ACC112 (cell line): ENCODE results near the gene ARHGEF3.

Experiments used
- H2AFZ ChIP-seq: fragments of 200-600 bp; sonication (generic); one replicate; pipeline ENCODE4 v1.6.0; 2017; ENCODE audit warnings: antibody characterized with exemption, low read length; ENCODE audit not compliant: unreplicated experiment
- H3K27ac ChIP-seq: fragments of 200-600 bp; sonication (generic); 2 replicates; pipeline ENCODE4 v1.5.1; 2014; ENCODE audit warnings: low read depth, mild to moderate bottlenecking, antibody characterized with exemption, low read length, moderate library complexity
- H3K27me3 ChIP-seq: fragments of 200-600 bp; sonication (generic); 2 replicates; pipeline ENCODE4 v1.6.1; 2014; ENCODE audit warnings: mild to moderate bottlenecking, antibody characterized with exemption, low read length, moderate library complexity, mixed read lengths; ENCODE audit not compliant: insufficient read depth
- H3K36me3 ChIP-seq: fragments of 200-600 bp; sonication (generic); 2 replicates; pipeline ENCODE4 v1.6.1; 2016; ENCODE audit warnings: mild to moderate bottlenecking, antibody characterized with exemption, low read length, moderate library complexity, mixed read lengths; ENCODE audit not compliant: insufficient read depth
- H3K4me1 ChIP-seq: fragments of 200-600 bp; sonication (generic); one replicate; pipeline ENCODE4 v1.6.1; 2016; ENCODE audit warnings: low read length, mixed read lengths; ENCODE audit not compliant: insufficient read depth, unreplicated experiment, control insufficient read depth
- H3K4me3 ChIP-seq: fragments of 200-600 bp; sonication (generic); 2 replicates; pipeline ENCODE4 v1.5.1; 2014; ENCODE audit warnings: mild to moderate bottlenecking, low read depth, low read length
- H3K79me2 ChIP-seq: fragments of 200-600 bp; sonication (generic); one replicate; pipeline ENCODE4 v1.6.0; 2016; ENCODE audit warnings: low read length; ENCODE audit not compliant: control insufficient read depth, unreplicated experiment, insufficient read depth

Gene ARHGEF3

GRCh38 chr3:56680054-56680580 is 121.6 kb downstream of the ARHGEF3 start:
- Histone ChIP-seq H3K4me1 (peaks cover 24% of the 10 kb centered on the region), H2AFZ (no peak overlapping the region), H3K4me3 (peak overlapping the region; percentile 85), H3K27me3 (no peaks in the 10 kb centered on the region), H3K79me2 (peaks cover 74% of the 10 kb centered on the region), H3K27ac (no peak overlapping the region), H3K36me3 (peaks cover 35% of the 10 kb centered on the region)
